GM12878 (cell line): ENCODE data around the gene PRR14L. TPM values are rescaled to one million over a fixed set of nuclear protein-coding genes. Genes with fewer than 3 reads are reported as not detected.
"Not testable (repeated sequence)": the region's sequence is repeated elsewhere in the genome, so short reads cannot be mapped to it uniquely, and the experiment has no call there.

Experiments used
- ATAC-seq: fragments of 200-7000 bp; cut with Tn5 transposase; 3 replicates; pipeline ENCODE4 v1.9.1; 2020; ENCODE audit warnings: mild to moderate bottlenecking, moderate library complexity
- BruUV-seq: library from RNA; stranded (reverse); fragments of 400-500 nt; replicated peaks from 2 replicates; lab custom pipeline; 2021; lab: Mats Ljungman, UMichigan
- CTCF ChIA-PET: fragments of 300-600 bp; sonication (Branson Sonifier 250); formaldehyde crosslinking; extraction: SDS; loops from one replicate; lab custom pipeline; 2021; ENCODE audit warnings: inconsistent platforms; lab: Yijun Ruan, JAX
- POLR2A ChIA-PET: fragments of 350-600 bp; formaldehyde crosslinking; extraction: SDS; loops from one replicate; lab custom pipeline; 2021; ENCODE audit warnings: inconsistent platforms; lab: Charles Lee
- RAD21 ChIA-PET: fragments of 300-600 bp; sonication (Branson Sonifier 250); formaldehyde crosslinking; loops from one replicate; lab custom pipeline; 2023; ENCODE audit warnings: antibody characterized with exemption; ENCODE audit not compliant: unreplicated experiment; lab: Charles Lee
- SMC1A ChIA-PET: fragments of 300-600 bp; sonication (Branson Sonifier 250); formaldehyde crosslinking; loops from one replicate; lab custom pipeline; 2023; ENCODE audit not compliant: unreplicated experiment, uncharacterized antibody; lab: Charles Lee
- DNase-seq: peaks from one replicate; pipeline ENCODE4 v3.0.0-alpha.2; 2011; ENCODE audit warnings: low read depth, low spot score
- FAIRE-seq: peaks from 3 replicates; lab custom pipeline; 2011; peaks lifted over from hg19 to GRCh38; lab: Jason Lieb, UNC
- H2AFZ ChIP-seq: 2 replicates; pipeline ENCODE4 v1.6.0; 2011; ENCODE audit warnings: low read depth, low read length, control low read depth; ENCODE audit not compliant: control insufficient read depth
- H3K27ac ChIP-seq: 2 replicates; pipeline ENCODE4 v1.5.1; 2011; ENCODE audit warnings: control low read depth; ENCODE audit not compliant: control insufficient read depth, insufficient read depth
- H3K27me3 ChIP-seq, 2 experiments: replicated peaks in 1 of 2; 2 replicates each; pipeline versions ENCODE4 v1.6.0 to v1.6.1; 2011; ENCODE audit warnings: low read length in 1 of 2; ENCODE audit not compliant: control insufficient read depth in 2 of 2, insufficient read depth in 2 of 2
- H3K36me3 ChIP-seq, 2 experiments: 2 replicates each; pipeline ENCODE4 v1.5.1; 2011; ENCODE audit warnings: low read length in 1 of 2; ENCODE audit not compliant: control insufficient read depth in 2 of 2, insufficient read depth in 2 of 2
- H3K4me1 ChIP-seq: 2 replicates; pipeline ENCODE4 v1.6.1; 2011; ENCODE audit warnings: mild to moderate bottlenecking, low read length, moderate library complexity, mixed read lengths; ENCODE audit not compliant: control insufficient read depth, insufficient read depth
- H3K4me2 ChIP-seq: 2 replicates; pipeline ENCODE4 v1.6.0; 2011; ENCODE audit warnings: control low read depth; ENCODE audit not compliant: control insufficient read depth, insufficient read depth
- H3K4me3 ChIP-seq: fragments of 200-600 bp; sonication (generic); 2 replicates; pipeline ENCODE4 v1.5.1; 2016
- H3K79me2 ChIP-seq: 2 replicates; pipeline ENCODE4 v1.6.0; 2011; ENCODE audit warnings: low read length; ENCODE audit not compliant: control insufficient read depth, insufficient read depth
- H3K9ac ChIP-seq: 2 replicates; pipeline ENCODE4 v1.8.0; 2011; ENCODE audit warnings: low read length, control low read depth, mixed read lengths; ENCODE audit not compliant: control insufficient read depth, insufficient read depth
- H3K9me3 ChIP-seq: replicated peaks from 3 replicates; pipeline ENCODE4 v1.5.1; 2011; ENCODE audit warnings: mild to moderate bottlenecking, low read length; ENCODE audit not compliant: control insufficient read depth, insufficient read depth
- H4K20me1 ChIP-seq: 2 replicates; pipeline ENCODE4 v1.6.0; 2011; ENCODE audit not compliant: control insufficient read depth, insufficient read depth
- BCL11A ChIP-seq: IDR thresholded peaks from 2 replicates; pipeline ENCODE4 v1.6.1; 2011; ENCODE audit warnings: low read depth, low read length
- CREM ChIP-seq: IDR thresholded peaks from 2 replicates; pipeline ENCODE4 v1.6.1; 2014; ENCODE audit warnings: antibody characterized with exemption, low read depth
- HDAC6 ChIP-seq: fragments of 200-600 bp; sonication (generic); IDR thresholded peaks from one replicate; pipeline ENCODE4 v1.8.0; 2017; ENCODE audit warnings: antibody characterized with exemption; ENCODE audit not compliant: unreplicated experiment
- HDGF ChIP-seq: fragments of 450-650 bp; IDR thresholded peaks from 2 replicates; pipeline ENCODE4 v1.6.1; 2016; ENCODE audit warnings: antibody characterized with exemption
- KDM1A ChIP-seq: fragments of 200-600 bp; sonication (generic); IDR thresholded peaks from 2 replicates; pipeline ENCODE4 v1.6.1; 2016; ENCODE audit warnings: borderline replicate concordance
- KLF5 ChIP-seq: fragments of 450-650 bp; IDR thresholded peaks from 2 replicates; pipeline ENCODE4 v1.6.1; 2014; ENCODE audit warnings: mild to moderate bottlenecking; ENCODE audit not compliant: partially characterized antibody
- MLLT1 ChIP-seq: fragments of 450-650 bp; IDR thresholded peaks from 2 replicates; pipeline ENCODE4 v1.6.1; 2016; ENCODE audit warnings: mild to moderate bottlenecking
- NR2F1 ChIP-seq: fragments of 450-650 bp; conservative IDR thresholded peaks from 2 replicates; pipeline ENCODE4 v1.6.1; 2017; ENCODE audit warnings: mild to moderate bottlenecking
- PAX8 ChIP-seq: fragments of 450-650 bp; IDR thresholded peaks from 2 replicates; pipeline ENCODE4 v1.6.1; 2017; ENCODE audit warnings: mild to moderate bottlenecking, moderate library complexity
- RB1 ChIP-seq: fragments of 450-650 bp; formaldehyde crosslinking; IDR thresholded peaks from 2 replicates; pipeline ENCODE4 v1.6.1; 2017; ENCODE audit warnings: mild to moderate bottlenecking, borderline replicate concordance
- ZNF622 ChIP-seq: fragments of 450-650 bp; IDR thresholded peaks from 2 replicates; pipeline ENCODE4 v1.6.1; 2017; ENCODE audit warnings: mild to moderate bottlenecking, inconsistent platforms
- WGBS: methylation state at CpG from one replicate; pipeline ENCODE4 v1.1.6; 2016; ENCODE audit warnings: low lambda C conversion rate; ENCODE audit not compliant: insufficient replicate concordance, insufficient coverage; ENCODE audit errors: missing lambda C conversion rate; 5-methylcytosine and 5-hydroxymethylcytosine counted together
- in situ Hi-C: fragments of 300-500 bp; cut with MboI; formaldehyde crosslinking; loops from 9 replicates; pipeline ENCODE4 v1.14.3; 2018; ENCODE audit warnings: mixed read lengths
- intact Hi-C: fragments of 100-400 bp; cut with micrococcal nuclease; formaldehyde crosslinking; loops from one replicate; pipeline ENCODE4 v1.14.2; 2022; ENCODE audit not compliant: unreplicated experiment
- polyA plus RNA-seq, 11 experiments: library from polyadenylated mRNA; depleted of rRNA in 4 of 11; unstranded in 6 of 11; stranded (reverse) in 5 of 11; fragments of >200 nt; fragmentation: Nextera tagmentation in 4 of 11; fragmentation: Illumina TruSeq in 1 of 11; extraction: Ambion mirVana in 4 of 11; extraction: Trizol in 1 of 11; gene quantifications; 1 replicate in 1 of 11; 2 replicates in 10 of 11; pipeline versions ENCODE4 v1.2.1 to v1.2.3, GENCODE V29; 2011 to 2016; ENCODE audit warnings: inconsistent platforms in 2 of 11, missing spikeins in 2 of 11, low read depth in 1 of 11
- total RNA-seq, 4 experiments: library from RNA; depleted of rRNA in 3 of 4; stranded (reverse); fragments of >200 nt in 3 of 4; fragmentation: Illumina TruSeq in 1 of 4; extraction: Trizol in 1 of 4; gene quantifications; 2 replicates each; pipeline versions ENCODE4 v1.2.1 to v1.2.3, GENCODE V29; 2013 to 2021
- TF ChIP-seq, protein P1 (sequence below): fragments of 450-650 bp; IDR thresholded peaks from 2 replicates; pipeline ENCODE4 v1.6.1; 2017; ENCODE audit warnings: mild to moderate bottlenecking, moderate library complexity

Gene PRR14L
- total and polyA plus RNA-seq, 10 of the 15 experiments (the other 5 are each of a cell fraction or from before 2014, with no cell fraction given): 4.2 to 49.0 (median 21.4) TPM

GRCh38 chr22:31694046-31694445, 55.9 kb downstream of the PRR14L start:
- H3K9me3 ChIP-seq, H3K4me1 ChIP-seq, H3K27me3 ChIP-seq, FAIRE-seq, H3K27ac ChIP-seq, H3K9ac ChIP-seq, ATAC-seq, intact Hi-C loops, in situ Hi-C loops, POLR2A ChIA-PET, H3K4me2 ChIP-seq, H2AFZ ChIP-seq, H3K79me2 ChIP-seq, DNase-seq, BruUV-seq, H3K4me3 ChIP-seq, H4K20me1 ChIP-seq, RAD21 ChIA-PET: not testable (repeated sequence)
- peaks cover 5 to 25% of the 10 kb centered on the region in 2 experiments; a peak in 3 of 4 replicates for H3K36me3 ChIP-seq
- WGBS: 95% methylated on average over 11 of the region's 11 CpGs
- SMC1A ChIA-PET: interaction anchor here (1.3 kb wide), 1 partner anchor 13 kb away, joined by 6 read pairs; no protein-coding TSS in a partner anchor
- CTCF ChIA-PET: interaction anchor here (0.9 kb wide), 1 partner anchor 28 kb away, joined by 4 read pairs; no protein-coding TSS in a partner anchor

DNA sequence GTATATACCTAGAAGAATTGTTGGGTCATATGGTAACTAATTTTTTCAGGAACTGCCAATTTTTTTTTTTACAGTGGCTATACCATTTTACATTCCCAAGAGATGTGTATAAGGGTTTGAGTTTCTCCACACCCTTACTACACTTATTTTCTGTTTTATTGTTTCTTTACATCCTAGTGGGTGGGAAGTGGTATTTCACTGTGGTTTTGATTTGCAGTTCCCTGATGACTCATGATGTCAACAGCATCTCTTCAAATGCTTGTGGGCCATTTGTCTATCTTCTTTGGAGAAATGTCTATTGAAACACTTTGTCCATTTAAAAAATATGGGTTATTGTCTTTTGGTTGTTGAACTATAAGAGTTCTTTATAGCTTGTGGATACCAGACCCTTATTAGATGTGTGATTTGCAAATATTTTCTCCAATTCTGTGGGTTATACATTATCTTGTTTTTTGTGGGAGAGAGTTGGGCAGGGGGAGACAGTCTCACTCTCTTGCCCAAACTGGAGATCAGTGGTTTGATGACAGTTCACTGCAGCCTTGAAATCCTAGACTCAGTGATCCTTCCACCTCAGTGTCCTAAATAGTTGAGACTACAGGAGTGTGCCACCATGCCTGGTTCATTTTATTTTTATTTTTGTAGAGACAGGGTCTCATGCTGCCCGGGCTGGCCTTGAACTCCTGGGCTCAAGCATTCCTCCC, 57.6 kb downstream of the PRR14L start:
- Histone ChIP-seq H3K36me3 (peaks cover 5 to 23% of the 10 kb centered on the region in 2 experiments; a peak in 3 of 4 replicates), H3K9ac (no peak overlapping the region), H3K4me3 (no peak overlapping the region), H3K79me2 (no peaks in the 10 kb centered on the region), H4K20me1 (no peaks in the 10 kb centered on the region), H3K27ac (no peak overlapping the region), H2AFZ (no peak overlapping the region), H3K27me3 (no peaks in the 10 kb centered on the region), H3K9me3 (no peaks in the 10 kb centered on the region), H3K4me2 (no peak overlapping the region), H3K4me1 (peaks cover 7% of the 10 kb centered on the region)
- ATAC-seq (peak; percentile 78), FAIRE-seq (no peak), DNase-seq (no peak)
- SMC1A ChIA-PET: interaction anchor here (0.7 kb wide), 1 partner anchor 13 kb away, joined by 3 read pairs; no protein-coding TSS in a partner anchor
- CTCF ChIA-PET: interaction anchor here (1.2 kb wide), 1 partner anchor 27 kb away, joined by 4 read pairs; no protein-coding TSS in a partner anchor
- 89% methylated on average over 1 of the region's 1 CpG for WGBS
- no TSS peak for BruUV-seq
- RAD21 ChIA-PET: no interaction called here
- intact Hi-C loops: no loop called here
- in situ Hi-C loops: no loop called here
- POLR2A ChIA-PET: no interaction called here
- TF ChIP-seq CREM: no peak
- TF ChIP-seq BCL11A: no peak
- TF ChIP-seq KDM1A: no peak
- no peak for TF ChIP-seq HDGF
- TF ChIP-seq PAX8: no peak
- TF ChIP-seq KLF5: no peak
- TF ChIP-seq ZNF622: no peak
- TF ChIP-seq NR2F1: no peak
- TF ChIP-seq RB1: no peak
- TF ChIP-seq MLLT1: no peak
- TF ChIP-seq HDAC6: no peak
- TF ChIP-seq, protein P1, sequence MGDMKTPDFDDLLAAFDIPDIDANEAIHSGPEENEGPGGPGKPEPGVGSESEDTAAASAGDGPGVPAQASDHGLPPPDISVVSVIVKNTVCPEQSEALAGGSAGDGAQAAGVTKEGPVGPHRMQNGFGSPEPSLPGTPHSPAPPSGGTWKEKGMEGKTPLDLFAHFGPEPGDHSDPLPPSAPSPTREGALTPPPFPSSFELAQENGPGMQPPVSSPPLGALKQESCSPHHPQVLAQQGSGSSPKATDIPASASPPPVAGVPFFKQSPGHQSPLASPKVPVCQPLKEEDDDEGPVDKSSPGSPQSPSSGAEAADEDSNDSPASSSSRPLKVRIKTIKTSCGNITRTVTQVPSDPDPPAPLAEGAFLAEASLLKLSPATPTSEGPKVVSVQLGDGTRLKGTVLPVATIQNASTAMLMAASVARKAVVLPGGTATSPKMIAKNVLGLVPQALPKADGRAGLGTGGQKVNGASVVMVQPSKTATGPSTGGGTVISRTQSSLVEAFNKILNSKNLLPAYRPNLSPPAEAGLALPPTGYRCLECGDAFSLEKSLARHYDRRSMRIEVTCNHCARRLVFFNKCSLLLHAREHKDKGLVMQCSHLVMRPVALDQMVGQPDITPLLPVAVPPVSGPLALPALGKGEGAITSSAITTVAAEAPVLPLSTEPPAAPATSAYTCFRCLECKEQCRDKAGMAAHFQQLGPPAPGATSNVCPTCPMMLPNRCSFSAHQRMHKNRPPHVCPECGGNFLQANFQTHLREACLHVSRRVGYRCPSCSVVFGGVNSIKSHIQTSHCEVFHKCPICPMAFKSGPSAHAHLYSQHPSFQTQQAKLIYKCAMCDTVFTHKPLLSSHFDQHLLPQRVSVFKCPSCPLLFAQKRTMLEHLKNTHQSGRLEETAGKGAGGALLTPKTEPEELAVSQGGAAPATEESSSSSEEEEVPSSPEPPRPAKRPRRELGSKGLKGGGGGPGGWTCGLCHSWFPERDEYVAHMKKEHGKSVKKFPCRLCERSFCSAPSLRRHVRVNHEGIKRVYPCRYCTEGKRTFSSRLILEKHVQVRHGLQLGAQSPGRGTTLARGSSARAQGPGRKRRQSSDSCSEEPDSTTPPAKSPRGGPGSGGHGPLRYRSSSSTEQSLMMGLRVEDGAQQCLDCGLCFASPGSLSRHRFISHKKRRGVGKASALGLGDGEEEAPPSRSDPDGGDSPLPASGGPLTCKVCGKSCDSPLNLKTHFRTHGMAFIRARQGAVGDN: no peak
